Stimulated activated CD4-positive, alpha-beta T cell treated with anti-CD3 and anti-CD28 coated beads, TNF-alpha, amount 100 ng/mL, for 4 hours (primary cell): ENCODE measurements around the gene BMP4.
"Not testable (repeated sequence)": the region's sequence is repeated elsewhere in the genome, so short reads cannot be mapped to it uniquely, and the experiment has no call there.

Experiments
- DNase-seq, 3 experiments: peaks; one replicate each; pipeline ENCODE4 v3.0.0-alpha.2; 2020; ENCODE audit warnings: low read depth in 3 of 3

BMP4 gene

DNA sequence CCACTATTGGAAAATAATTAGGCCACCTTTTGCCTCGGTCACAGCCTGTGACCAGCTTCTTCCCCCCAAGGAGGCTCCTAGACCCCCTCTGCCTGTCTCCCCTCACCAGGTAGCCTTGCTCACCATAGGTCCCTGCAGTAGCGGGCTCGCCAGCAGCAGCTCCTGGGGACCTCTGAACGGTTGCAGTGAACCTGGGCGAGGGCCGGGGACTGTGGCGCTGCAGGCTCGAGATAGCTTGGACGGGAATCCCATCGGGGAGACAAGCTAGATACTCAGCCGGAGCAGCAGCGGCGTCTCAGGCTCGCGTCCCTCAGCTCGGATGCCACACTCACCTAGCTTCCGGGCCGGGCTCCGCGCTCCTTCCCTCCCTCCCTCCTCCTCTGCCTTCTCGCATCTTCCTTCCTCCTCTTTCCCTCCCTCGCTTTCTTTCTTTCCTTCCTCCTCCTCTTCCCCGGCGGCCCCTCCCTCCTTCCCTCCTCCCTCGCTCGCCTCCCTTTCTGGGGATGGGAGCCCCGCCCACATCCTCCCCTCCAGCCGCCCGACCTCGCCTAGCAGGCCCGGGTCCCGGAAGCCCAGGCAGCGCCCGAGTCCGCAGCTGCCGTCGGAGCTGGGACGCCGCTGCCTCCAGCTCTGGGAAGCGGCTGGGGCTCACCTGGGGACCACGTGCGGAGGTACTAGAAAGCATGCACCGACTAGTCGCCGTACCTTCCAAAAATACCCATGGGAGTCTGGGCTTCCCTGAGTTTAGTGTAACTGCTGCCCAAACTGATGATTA, at the start of gene BMP4:
TSS of gene BMP4 (minus strand) at position 399 of the 775 bp plus-strand sequence. CDS start 4,603 bp downstream, outside the sequence.
- DNase-seq, result no peak

DNA sequence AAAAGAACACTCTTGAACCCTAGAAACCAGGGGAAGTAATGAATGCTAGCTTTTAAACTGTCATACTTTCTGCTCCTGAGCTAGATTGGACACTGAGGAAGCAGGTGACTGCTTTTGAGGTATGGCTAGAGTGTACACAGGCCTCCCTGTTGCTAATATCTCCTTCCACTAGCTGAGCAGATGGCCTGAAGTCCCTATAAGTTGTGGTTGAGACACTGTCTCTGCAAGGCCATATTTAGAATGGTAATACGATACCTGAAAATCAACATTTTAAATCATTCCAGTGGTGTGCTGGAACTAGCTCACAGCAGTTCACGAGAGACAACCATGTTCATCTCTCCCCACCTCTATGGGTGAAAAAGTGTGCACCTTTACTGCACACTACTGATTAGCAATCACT, 46.4 kb upstream of the BMP4 start:
- no peak for DNase-seq

DNA sequence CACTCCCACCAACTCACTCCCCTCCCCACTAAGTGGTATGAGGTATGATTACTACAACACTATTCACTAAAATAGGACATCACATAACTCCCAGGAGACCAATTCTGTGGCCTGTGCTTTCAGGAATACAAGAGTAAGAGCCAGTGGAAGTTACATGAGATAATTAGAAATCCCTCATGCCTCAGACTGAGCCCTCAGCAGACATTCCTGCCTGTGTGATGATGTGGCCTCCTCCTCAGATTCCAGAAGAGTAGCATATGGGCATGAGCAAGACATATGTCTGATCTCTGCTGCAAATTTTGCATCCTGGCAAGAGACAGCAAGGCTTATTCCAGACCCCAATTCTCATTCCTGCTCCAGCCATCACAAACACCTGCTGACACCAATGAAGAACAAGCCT, 46.0 kb upstream of the BMP4 start:
- no peak for DNase-seq

DNA sequence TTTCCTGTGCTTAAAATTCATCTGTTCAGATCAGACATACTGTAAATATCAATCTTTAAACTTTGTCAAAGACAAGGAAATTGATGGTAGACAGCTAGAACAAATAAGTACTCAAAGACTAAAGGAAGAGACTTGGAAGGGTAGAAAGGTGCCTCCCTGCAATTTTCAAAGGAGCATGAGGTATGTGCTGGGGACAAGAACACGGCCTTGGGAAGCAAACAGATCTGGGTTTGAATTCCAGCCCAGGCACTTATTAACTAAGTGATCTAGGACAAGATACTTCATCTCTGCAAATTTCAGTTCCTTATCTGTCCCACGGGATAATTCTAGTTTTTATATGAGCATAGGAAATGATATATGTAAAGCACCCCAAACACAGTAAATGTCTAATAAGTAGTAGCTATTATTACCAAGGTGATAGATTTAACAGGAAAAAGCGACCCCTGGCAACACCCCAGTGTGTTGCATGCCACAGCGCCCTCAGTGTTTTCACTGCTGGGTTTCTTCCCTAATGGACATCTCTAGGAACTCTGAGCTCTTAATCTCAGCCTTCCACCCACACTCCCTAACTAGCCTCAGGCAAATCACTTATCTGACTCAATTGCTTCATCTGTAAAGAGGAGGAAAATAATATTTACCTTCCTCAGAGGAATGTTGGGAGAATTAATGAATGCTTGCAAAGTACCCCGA, 44.7 kb upstream of the BMP4 start:
- DNase-seq, result no peak

DNA sequence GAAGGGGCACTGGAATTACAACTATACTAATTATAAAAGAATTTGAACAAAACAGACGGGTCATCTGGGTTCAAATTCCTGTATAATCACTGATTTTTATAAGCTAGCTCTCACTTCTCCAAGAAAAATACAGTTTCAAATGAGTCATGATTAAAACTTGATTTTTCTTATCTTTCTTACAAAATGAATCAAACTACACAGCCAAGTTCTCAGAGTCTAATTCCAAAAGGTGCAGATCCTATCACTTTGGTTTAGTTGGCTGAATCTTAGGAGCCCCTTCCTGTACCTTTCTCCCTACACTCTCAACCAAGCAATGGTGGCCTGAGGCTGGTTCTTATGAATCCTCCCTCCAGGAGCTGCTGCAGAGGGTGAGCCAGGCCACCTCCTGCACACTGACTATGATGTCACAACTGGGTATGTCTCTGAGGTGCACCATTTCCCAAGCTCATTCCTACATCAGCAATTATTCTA, 43.8 kb upstream of the BMP4 start:
- no peak for DNase-seq

DNA sequence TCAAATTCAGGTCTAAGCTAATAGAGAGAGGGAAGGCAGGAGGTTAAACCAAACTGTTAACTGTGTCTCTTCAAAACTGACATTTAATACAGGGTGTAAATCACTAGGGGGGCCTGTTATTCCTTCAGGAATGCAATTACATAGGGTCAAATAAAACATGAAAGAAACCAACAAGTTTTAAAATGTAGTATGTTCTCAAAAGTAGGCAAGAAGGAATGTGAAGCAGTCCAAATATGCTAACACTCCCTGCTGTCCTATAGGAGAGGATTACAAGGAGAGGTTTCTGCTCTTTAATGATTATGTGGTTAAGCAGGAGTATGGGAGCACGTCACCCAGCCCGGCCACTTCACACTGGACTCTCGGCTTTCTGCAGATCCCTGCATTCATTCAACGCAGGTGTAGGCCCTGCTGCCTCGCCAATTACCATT, 42.5 kb upstream of the BMP4 start:
- no peak for DNase-seq

DNA sequence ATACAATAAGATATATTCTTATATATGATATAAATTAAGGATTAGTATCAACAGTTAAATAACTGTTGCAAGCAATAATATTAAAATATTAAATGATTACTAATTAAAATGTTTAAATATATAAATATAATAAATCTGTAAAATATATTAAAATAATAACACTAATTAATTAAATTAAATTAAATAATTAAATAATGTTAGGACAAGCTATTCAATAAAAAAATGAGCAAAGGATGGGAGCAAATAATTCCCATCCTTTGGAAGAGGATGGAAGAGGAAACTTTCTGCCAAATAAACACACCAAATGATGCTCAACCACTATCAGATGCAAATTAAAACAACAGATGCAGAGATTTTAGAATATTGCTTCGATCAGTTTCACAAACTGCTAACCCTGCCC, 39.4 kb upstream of the BMP4 start:
- no peak for DNase-seq

DNA sequence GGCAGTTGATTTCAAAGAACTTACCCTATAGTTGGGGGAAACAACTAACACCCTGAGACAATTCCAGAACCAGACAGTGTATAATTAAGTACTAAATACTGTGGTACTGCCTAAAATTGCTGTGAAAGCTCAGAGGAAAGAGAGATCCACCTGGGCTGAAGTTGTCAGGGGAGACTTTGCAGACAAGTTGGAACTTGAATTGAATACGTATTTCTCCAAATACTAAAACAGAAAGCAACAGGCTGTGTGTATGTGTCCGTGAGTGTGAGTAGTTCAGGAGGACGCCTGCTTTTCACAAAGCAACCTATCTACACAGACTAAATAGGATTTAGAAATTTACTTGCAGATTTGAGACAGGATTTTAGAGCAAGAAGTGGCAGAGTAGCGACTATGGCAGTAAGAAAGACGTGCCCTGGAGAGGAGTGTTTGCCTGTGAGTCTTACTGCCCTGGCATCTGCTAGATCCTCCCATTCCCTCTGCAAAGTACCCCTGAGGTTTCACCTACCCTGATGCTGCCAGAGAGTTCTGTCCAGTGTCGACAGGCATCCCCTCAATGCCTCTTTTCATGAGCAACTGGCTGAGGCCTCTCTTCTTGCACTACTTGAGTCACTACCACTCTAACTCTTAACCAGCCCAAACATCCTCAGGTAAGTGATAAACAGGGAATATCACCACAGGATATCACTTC, 37.4 kb upstream of the BMP4 start:
- no peak for DNase-seq

DNA sequence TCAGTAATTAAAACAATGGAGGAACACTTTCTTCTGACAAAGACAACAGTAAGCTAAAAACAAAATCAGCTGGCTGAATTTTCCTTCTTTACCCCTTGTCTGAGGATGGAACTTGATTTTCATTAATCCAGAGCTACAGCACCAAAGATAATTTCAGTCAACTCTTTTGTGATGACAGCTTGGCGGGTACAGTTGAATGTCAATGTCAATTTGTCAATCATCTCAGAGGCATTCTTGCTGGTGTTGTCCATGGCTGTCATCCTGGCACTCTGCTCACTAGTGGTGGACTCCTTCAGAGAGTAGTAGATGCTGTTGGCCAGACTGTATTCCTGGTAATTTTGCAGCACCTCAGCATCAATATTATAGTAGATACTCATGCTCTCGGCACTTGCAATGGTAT, 34.4 kb upstream of the BMP4 start:
- DNase-seq, result no peak

DNA sequence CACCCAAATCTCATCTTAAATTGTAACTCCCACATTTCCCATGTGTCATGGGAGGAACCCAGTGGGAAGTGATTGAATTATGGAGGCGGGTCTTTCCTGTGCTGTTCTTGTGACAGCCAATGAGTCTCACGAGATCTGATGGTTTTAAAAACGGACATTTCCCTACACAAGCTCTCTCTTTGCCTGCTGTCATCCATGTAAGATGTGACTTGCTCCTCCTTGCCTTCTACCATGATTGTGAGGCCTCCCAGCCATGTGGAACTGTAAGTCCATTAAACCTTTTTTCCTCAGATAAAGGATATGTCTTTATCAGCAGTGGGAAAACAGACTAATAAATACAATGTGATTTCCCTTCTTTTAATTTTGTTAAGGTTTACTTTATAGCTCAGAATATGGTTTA, 30.1 kb upstream of the BMP4 start:
- not testable (repeated sequence) for DNase-seq

DNA sequence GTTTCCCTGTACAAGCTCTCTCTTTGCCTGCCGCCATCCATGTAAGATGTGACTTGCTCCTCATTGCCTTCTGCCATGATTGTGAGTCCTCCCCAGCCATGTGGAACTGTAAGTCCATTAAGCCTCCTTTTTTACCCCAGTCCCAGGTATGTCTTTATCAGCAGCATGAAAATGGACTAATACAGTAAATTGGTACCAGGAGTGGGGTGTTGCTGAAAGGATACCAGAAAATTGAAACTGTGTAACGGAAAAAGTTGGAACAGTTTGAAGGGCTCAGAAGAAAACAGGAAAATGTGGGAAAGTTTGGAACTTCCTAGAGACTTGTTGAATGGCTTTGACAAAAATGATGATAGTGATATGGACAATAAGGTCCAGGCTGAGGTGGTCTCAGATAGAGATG, 28.3 kb upstream of the BMP4 start:
- not testable (repeated sequence) for DNase-seq

DNA sequence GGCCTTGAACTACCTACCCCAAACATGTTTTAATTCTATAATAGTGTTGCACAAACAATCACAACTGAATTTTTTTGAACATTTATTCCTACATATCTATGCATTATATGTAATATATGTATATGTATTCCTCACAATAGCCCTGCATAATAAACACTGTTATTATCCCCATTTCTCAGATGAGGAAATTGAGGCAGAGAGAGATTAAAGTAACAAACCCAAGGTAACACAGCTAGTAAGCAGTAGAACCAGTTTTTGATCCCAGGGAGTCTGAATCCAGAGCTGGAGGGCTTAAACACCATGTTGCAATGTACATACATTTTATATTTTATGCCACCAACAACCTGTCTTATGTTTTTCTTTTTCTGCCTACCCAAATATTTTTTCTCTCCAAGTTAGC, 26.5 kb upstream of the BMP4 start:
- DNase-seq, result no peak

DNA sequence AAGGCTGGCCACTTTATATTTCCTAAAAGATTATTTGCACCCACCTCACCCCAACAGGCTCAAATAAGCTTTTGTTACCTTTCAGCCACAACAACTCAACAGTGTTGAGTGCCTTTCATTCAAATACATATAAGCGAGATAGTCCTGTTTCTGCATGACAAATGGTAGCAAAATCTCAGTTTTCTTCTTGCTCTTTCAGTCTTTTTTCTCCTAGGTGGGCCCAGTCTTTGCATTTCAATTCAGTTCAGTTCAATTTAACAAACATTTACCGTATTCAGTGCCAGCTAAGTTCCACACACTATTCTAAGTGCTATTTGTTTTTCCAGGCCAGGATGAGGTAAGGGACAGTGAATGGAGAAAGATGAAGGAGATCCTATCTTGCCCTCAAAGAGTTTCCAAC, 25.9 kb upstream of the BMP4 start:
- no peak for DNase-seq

DNA sequence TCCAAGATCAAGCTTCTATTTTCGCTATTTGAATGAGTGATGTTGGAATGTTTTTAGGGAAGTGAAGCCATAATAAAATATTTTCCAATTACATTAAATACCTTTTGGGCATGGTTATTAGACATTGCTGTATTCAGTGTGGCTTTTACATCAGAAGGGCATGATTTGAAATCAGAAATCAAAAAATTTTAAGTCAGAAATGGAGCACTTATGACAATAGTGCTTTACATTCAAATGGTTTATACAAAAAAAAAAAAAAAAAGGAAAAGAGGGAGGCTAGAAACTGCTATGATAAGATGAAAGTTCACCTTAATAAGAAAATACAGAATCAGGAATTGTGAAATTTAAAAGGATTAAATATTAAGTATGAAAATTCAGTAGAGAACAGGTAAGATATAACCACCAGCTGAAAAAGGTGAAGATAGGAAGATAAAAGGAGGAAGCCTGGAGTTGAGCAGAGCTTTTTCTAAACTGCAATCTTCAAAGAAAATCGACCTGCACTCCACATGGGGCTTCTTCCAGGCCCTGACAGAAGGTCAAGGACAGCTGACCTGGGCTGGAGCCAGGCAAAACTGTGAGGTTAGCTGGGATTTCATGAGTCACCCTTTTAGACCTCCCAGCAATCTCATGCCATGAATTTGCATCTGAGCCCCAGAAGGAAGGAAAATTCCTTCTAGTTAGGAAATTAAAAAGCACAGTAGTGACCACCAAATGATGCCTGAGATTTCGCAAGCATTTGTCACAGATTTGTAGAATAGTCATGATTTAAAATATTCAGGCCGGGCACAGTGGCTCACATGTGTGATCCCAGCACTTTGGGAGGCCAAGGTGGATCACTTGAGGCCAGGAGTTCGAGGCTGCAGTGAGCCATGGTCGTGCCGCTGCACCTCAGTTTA, 23.4 kb upstream of the BMP4 start:
- no peak for DNase-seq

DNA sequence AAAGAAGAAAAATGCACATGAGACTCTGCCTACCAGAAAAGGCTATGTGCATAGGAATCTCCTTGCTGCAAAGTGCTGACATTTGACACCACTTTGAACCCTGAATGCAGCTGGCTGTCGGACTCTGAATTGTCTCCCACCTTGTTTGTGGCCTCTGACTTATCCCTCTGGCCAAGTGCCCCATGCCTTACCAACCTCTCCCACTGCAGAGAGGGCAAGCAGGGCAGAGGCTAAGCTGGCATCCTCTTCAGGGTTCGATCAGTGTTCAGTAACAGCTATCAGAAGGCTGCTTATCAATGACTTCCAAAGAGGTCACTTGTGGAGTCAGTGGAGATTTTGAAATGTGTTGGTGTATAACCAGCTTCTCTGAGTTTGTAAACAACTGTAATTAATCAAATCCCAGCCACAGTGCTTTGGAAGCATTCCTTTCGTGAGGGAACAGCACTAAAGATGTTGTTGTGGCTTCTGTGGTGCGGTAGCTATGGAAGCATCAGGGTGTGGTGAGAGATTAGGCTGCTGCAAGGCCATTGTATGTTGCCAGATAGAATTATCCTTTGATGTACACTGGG, 22.6 kb upstream of the BMP4 start:
- DNase-seq, result no peak

DNA sequence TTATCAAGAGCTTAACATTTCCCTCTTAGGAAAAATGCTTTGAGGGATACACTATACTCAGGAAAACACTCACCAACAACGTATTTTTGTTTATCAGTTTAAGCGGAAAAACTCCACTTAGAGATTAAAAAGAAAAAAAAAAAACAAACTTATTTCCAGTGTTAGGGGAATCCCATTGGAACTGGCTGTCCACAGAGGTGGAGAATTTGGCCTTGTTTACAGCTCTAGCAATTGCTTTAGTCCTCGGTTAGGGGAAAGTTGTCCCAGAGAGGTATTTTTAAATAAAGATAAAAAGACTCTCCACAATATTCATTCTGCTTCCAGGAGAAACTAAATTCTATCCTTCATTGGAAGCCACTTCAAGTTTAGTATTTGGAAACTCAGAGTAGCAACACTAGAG, 21.6 kb upstream of the BMP4 start:
- DNase-seq, result no peak

DNA sequence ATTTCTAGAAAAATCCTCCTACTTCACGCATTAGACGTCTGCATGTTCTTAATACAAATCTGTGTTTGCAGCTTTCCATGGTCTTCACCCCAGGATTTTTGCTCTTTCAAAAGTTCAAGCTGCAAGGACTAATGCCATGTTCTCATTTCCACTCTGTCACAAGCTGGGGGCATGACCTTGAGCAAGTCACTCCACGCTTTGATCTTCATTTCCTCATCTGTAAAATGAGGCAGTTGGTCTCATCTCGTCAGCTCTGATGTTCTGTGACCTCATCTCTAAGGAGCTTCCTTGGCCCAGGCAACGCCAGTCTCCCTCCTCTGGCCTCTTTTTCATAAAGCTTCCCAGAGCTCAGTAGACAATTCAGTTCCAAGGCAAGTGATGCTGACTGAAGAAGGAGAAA, 18.8 kb upstream of the BMP4 start:
- no peak for DNase-seq

DNA sequence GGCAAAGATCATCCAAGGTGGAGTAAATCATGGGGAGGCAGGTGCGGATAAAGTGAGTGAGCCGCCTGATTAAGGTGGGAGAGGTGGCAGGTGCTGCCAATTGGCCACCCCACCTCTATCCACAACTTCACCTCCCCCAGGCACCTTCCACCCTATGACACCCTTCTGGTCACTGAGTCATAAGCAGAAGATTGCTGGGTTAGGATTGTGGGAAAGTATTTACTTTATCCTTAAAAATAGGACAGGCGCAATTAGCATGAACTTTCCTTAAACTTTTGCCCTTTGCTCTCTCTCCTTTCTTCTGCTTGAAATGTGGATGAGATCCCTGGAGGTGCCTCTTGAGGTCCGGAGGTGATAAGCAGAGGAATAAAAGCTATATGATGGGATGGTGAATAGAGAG, 14.9 kb upstream of the BMP4 start:
- no peak for DNase-seq

DNA sequence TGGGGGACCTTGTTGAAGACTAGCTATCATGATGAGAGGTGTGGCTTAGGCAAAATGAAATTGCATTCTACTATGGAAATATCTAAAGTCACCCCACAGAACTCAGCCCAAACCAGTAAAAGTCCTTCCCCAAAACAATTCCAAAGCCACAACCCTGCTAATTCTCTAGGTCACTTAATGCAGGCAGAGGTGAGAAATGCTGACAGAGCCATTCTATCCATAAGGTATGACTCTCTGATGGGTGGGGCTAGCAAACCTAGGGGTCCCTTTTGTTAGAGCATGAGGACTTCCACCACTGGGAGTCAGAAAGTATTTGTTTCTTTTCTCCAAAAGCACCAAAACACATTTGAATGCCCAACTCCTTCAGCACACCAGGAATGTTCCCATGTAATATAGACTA, 12.7 kb upstream of the BMP4 start:
- no peak for DNase-seq

DNA sequence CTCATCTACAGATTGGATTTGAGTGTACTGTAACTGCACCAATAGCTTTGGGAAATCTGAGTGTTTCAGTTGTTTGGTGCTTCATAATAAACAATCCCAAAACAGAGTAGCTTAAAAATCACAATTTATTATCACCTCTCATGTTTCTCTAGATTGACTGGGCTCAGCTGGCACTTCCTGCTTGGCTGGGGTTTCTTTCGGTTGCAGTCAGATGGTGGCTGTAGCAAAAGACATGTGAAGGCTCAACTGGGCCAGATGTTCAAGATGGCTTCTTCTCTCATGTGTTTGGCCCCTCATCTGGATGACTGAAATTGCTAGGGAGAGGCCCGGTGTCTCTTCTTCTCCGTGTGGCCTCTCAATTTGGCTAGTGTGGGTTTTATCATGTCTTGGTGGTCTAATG, 12.1 kb upstream of the BMP4 start:
- no peak for DNase-seq

DNA sequence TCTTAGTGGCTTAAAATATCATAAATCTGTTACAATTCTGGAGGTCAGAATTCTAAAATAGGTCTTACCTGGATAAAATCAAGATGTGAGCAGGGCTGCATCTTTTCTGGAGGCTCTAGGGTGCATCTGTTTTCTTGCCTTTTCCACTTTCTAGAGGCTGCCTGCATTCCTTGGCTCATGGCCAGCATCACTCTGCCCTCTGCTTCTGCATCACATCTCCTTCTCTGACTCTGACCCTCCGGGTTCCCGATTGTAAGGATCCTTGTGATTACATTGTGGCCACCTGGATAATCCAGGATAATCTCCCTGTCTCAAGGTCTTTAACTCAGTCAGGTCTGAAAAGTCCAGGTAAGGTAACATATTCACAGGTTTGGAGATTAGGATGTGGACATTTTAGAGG, 11.0 kb upstream of the BMP4 start:
- no peak for DNase-seq
